Endothelial cell of umbilical vein (primary cell): ENCODE data around the gene HLA-DOA. TPM values are rescaled to one million over a fixed set of nuclear protein-coding genes. Genes with fewer than 3 reads are reported as not detected.

Experiments
- BruUV-seq: library from RNA; stranded (reverse); fragments of 400-500 nt; replicated peaks from 2 replicates; lab custom pipeline; 2021; lab: Mats Ljungman, UMichigan
- CTCF ChIA-PET: fragments of 300-600, 350-600 bp; sonication (Branson Sonifier 250); formaldehyde crosslinking; loops from one replicate; lab custom pipeline; 2021; ENCODE audit warnings: antibody characterized with exemption, inconsistent platforms; lab: Charles Lee
- POLR2A ChIA-PET: fragments of 300-600, 350-600 bp; sonication (Branson Sonifier 250); formaldehyde crosslinking; loops from one replicate; lab custom pipeline; 2021; ENCODE audit warnings: antibody characterized with exemption, inconsistent platforms; lab: Charles Lee
- DNase-seq: peaks from one replicate; pipeline ENCODE4 v3.0.0-alpha.2; 2011; ENCODE audit warnings: low read depth, low spot score
- FAIRE-seq: peaks from 2 replicates; lab custom pipeline; 2011; peaks lifted over from hg19 to GRCh38; lab: Jason Lieb, UNC
- H2AFZ ChIP-seq: 2 replicates; pipeline ENCODE4 v1.6.0; 2012; ENCODE audit warnings: low read depth, low read length, control low read depth, inconsistent platforms
- H3K27ac ChIP-seq: 2 replicates; pipeline ENCODE4 v1.5.1; 2011; ENCODE audit warnings: low read depth, mild to moderate bottlenecking, control low read depth, low read length, moderate library complexity; ENCODE audit not compliant: insufficient read depth
- H3K27me3 ChIP-seq, 2 experiments: 2 replicates each; pipeline versions ENCODE4 v1.6.0 to v1.6.1; 2011; ENCODE audit warnings: low read length in 2 of 2, mixed read lengths in 1 of 2; ENCODE audit not compliant: control insufficient read depth in 2 of 2, insufficient read depth in 2 of 2
- H3K36me3 ChIP-seq, 2 experiments: 2 replicates in 1 of 2; 3 replicates in 1 of 2; pipeline ENCODE4 v1.5.1; 2011; ENCODE audit warnings: low read length in 2 of 2, mild to moderate bottlenecking in 1 of 2, moderate library complexity in 1 of 2; ENCODE audit not compliant: control insufficient read depth in 2 of 2, insufficient read depth in 2 of 2; ENCODE audit errors: extremely low read depth in 1 of 2
- H3K4me1 ChIP-seq: 3 replicates; pipeline ENCODE4 v1.5.1; 2011; ENCODE audit warnings: mild to moderate bottlenecking, low read length; ENCODE audit not compliant: control insufficient read depth, insufficient read depth; ENCODE audit errors: extremely low read depth
- H3K4me2 ChIP-seq: 2 replicates; pipeline ENCODE4 v1.6.1; 2011; ENCODE audit warnings: low read length, control low read depth, mixed read lengths; ENCODE audit not compliant: insufficient read depth
- H3K4me3 ChIP-seq, 3 experiments: fragments of 200-600 bp in 1 of 3; sonication (generic), shearing (Covaris generic) in 1 of 3; replicated peaks in 1 of 3; 2 replicates each; pipeline ENCODE4 v1.5.1; 2011 to 2016; ENCODE audit warnings: control low read depth in 3 of 3, low read length in 3 of 3, mild to moderate bottlenecking in 2 of 3, inconsistent platforms in 1 of 3, low read depth in 1 of 3, moderate library complexity in 1 of 3; ENCODE audit not compliant: insufficient read depth in 1 of 3
- H3K79me2 ChIP-seq: 2 replicates; pipeline ENCODE4 v1.6.0; 2012; ENCODE audit warnings: low read length, inconsistent platforms; ENCODE audit not compliant: control insufficient read depth, insufficient read depth
- H3K9ac ChIP-seq: replicated peaks from 2 replicates; pipeline ENCODE3; 2011; ENCODE audit warnings: low read length, control low read depth; ENCODE audit not compliant: insufficient read depth; ENCODE audit errors: extremely low read depth
- H3K9me1 ChIP-seq: replicated peaks from 3 replicates; pipeline ENCODE4 v1.6.0; 2011; ENCODE audit warnings: mild to moderate bottlenecking, low read length; ENCODE audit not compliant: control insufficient read depth, insufficient read depth; ENCODE audit errors: extremely low read depth
- H3K9me3 ChIP-seq: replicated peaks from 2 replicates; pipeline ENCODE4 v1.5.1; 2012; ENCODE audit warnings: low read length, inconsistent platforms; ENCODE audit not compliant: control insufficient read depth, insufficient read depth
- H4K20me1 ChIP-seq: replicated peaks from 2 replicates; pipeline ENCODE3; 2011; ENCODE audit warnings: mild to moderate bottlenecking, low read length; ENCODE audit not compliant: control insufficient read depth, insufficient read depth; ENCODE audit errors: extremely low read depth
- EZH2 ChIP-seq: IDR thresholded peaks from 2 replicates; pipeline ENCODE4 v1.6.1; 2012; ENCODE audit warnings: borderline replicate concordance, low read depth, mild to moderate bottlenecking, moderate library complexity, low read length, inconsistent platforms; ENCODE audit not compliant: severe bottlenecking
- FOS ChIP-seq: IDR thresholded peaks from 2 replicates; pipeline ENCODE4 v1.6.1; 2011; ENCODE audit warnings: mild to moderate bottlenecking, low read length, moderate library complexity, borderline replicate concordance; ENCODE audit not compliant: insufficient read depth
- GATA2 ChIP-seq: IDR thresholded peaks from 2 replicates; pipeline ENCODE4 v1.7.0; 2011; ENCODE audit warnings: low read depth, mild to moderate bottlenecking, moderate library complexity, mixed read lengths, low read length; ENCODE audit not compliant: insufficient read length, insufficient read depth
- JUN ChIP-seq: IDR thresholded peaks from 2 replicates; pipeline ENCODE4 v1.6.1; 2011; ENCODE audit warnings: borderline replicate concordance, low read depth; ENCODE audit not compliant: insufficient read length, insufficient read depth
- MYC ChIP-seq: IDR thresholded peaks from one replicate; pipeline ENCODE4 v1.6.1; 2011; ENCODE audit warnings: mild to moderate bottlenecking, low read depth, low read length
- POLR2A ChIP-seq: IDR thresholded peaks from 2 replicates; pipeline ENCODE4 v1.6.1; 2012; ENCODE audit warnings: low read depth, mild to moderate bottlenecking, control low read depth, low read length
- POLR2AphosphoS5 ChIP-seq: IDR thresholded peaks from 2 replicates; pipeline ENCODE4 v1.6.1; 2012; ENCODE audit warnings: low read depth, mild to moderate bottlenecking, control low read depth, low read length, moderate library complexity; ENCODE audit not compliant: insufficient read depth
- dilution Hi-C: fragments of 300-500 bp; cut with MboI; formaldehyde crosslinking; loops from one replicate; pipeline ENCODE4 v1.15.0; 2019; ENCODE audit warnings: low sequenced_read_pairs; ENCODE audit not compliant: extremely low pct_ligation_motif_present
- intact Hi-C: fragments of 100-400 bp; cut with micrococcal nuclease; formaldehyde crosslinking; loops from one replicate; pipeline ENCODE4 v1.10.0; 2022
- polyA plus RNA-seq, 4 experiments: library from polyadenylated mRNA; depleted of rRNA in 3 of 4; stranded (reverse) in 3 of 4; unstranded in 1 of 4; fragments of >200 nt; gene quantifications; 2 replicates each; pipeline versions ENCODE4 v1.2.1 to v1.2.3, GENCODE V29; 2011 to 2012; ENCODE audit warnings: missing spikeins in 1 of 4
- total RNA-seq: library from RNA; stranded (reverse); gene quantifications from 2 replicates; pipeline ENCODE4 v1.2.3, GENCODE V29; 2021
- TF ChIP-seq, protein P1 (sequence below): IDR thresholded peaks from 2 replicates; pipeline ENCODE4 v1.6.1; 2011; ENCODE audit not compliant: insufficient read depth, insufficient read length
- TF ChIP-seq, protein P2 (sequence below), 2 donors: IDR thresholded peaks; 1 replicate in 1 of 2; 2 replicates in 1 of 2; pipeline ENCODE4 v1.5.1; 2011; ENCODE audit warnings: low read length in 2 of 2, mild to moderate bottlenecking in 2 of 2, moderate library complexity in 2 of 2, control low read depth in 1 of 2, inconsistent platforms in 1 of 2, low read depth in 1 of 2; ENCODE audit not compliant: insufficient read depth in 1 of 2; ENCODE audit errors: extremely low read depth in 1 of 2

The HLA-DOA gene
- total and polyA plus RNA-seq, 2 donors (not counting 3 experiments of a cell fraction or from before 2014, with no cell fraction given) = not detected

DNA sequence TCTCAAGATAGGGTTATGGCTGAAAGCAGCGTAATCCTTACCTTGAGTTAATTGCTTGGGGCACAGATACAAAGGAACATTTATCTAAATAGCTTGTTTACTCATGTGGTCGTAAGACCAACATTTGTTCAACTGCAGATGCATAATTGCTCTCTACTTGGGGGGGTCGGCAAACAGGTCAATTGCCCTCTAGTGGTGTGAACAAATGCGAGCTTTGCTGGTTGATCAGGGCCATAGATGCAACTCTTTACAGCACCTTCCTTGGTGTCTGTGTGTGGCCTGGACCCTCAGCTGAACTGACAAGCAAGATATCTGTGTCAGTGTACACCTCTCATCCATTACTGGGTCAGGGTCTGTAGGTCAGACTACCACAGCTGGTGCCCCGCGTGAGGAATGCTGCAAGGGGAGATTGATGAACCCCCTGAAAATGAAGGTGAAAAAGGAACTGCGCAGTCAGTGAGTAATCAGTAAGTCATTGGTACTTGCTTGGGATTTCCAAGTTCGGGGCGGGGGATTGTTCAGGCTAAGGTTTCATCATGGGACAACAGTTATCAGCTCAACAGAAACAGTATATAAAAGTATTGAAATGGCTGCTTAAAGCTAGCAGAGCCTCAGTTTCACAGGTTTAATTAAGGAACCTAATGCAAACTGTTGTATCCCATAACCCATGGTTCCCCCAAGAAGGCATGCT lies 40.1 kb upstream of the HLA-DOA start:
- Histone ChIP-seq H3K9me1 (no peaks in the 10 kb centered on the region), H3K79me2 (no peaks in the 10 kb centered on the region), H3K9ac (no peak overlapping the region), H3K4me3 (no peak overlapping the region), H3K27ac (no peak overlapping the region), H3K27me3 (peaks cover 20 to 23% of the 10 kb centered on the region in 2 experiments), H4K20me1 (no peaks in the 10 kb centered on the region), H3K36me3 (no peaks in the 10 kb centered on the region), H3K4me1 (no peaks in the 10 kb centered on the region), H2AFZ (no peak overlapping the region), H3K9me3 (no peaks in the 10 kb centered on the region), H3K4me2 (no peak overlapping the region)
- intact Hi-C loops (no loop called here), dilution Hi-C loops (no loop called here)
- BruUV-seq = no TSS peak
- CTCF ChIA-PET = interaction anchor here (0.8 to 2.3 kb wide), 6 partner anchors 13 to 178 kb away, joined by 3 to 6 read pairs (median 3); no protein-coding TSS in a partner anchor
- TF ChIP-seq JUN = no peak
- TF ChIP-seq, protein P1, sequence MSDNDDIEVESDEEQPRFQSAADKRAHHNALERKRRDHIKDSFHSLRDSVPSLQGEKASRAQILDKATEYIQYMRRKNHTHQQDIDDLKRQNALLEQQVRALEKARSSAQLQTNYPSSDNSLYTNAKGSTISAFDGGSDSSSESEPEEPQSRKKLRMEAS = no peak
- no peak for TF ChIP-seq POLR2A
- TF ChIP-seq, protein P2, sequence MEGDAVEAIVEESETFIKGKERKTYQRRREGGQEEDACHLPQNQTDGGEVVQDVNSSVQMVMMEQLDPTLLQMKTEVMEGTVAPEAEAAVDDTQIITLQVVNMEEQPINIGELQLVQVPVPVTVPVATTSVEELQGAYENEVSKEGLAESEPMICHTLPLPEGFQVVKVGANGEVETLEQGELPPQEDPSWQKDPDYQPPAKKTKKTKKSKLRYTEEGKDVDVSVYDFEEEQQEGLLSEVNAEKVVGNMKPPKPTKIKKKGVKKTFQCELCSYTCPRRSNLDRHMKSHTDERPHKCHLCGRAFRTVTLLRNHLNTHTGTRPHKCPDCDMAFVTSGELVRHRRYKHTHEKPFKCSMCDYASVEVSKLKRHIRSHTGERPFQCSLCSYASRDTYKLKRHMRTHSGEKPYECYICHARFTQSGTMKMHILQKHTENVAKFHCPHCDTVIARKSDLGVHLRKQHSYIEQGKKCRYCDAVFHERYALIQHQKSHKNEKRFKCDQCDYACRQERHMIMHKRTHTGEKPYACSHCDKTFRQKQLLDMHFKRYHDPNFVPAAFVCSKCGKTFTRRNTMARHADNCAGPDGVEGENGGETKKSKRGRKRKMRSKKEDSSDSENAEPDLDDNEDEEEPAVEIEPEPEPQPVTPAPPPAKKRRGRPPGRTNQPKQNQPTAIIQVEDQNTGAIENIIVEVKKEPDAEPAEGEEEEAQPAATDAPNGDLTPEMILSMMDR (IDR thresholded peaks at IDR 0.05; ENCODE audit: extremely low read depth in 1 of 2, insufficient read depth in 1 of 2, low read depth in 1 of 2, low read length in 2 of 2) = no peak
- TF ChIP-seq POLR2AphosphoS5 = no peak
- TF ChIP-seq EZH2 = no peak
- TF ChIP-seq GATA2 = no peak
- TF ChIP-seq MYC = no peak
- TF ChIP-seq FOS = no peak
- DNase-seq (no peak), FAIRE-seq (no peak)
- POLR2A ChIA-PET = no interaction called here
